ENCODE measurements around the gene MRPS27.

GRCh38 chr5:72237879-72238278 is 82.2 kb downstream of the MRPS27 start:
- TF ChIP-seq POLR2A (IDR thresholded peaks at IDR 0.05) (no peak), CTCF (IDR thresholded peaks at IDR 0.05) (no peak), POLR2AphosphoS5 (IDR thresholded peaks at IDR 0.05) (no peak), EP300 (IDR thresholded peaks at IDR 0.05) (no peak)
